HepG2 (cell line): ENCODE data around the gene GPR61. TPM values are rescaled to one million over a fixed set of nuclear protein-coding genes. Genes with fewer than 3 reads are reported as not detected.

Source experiments
- EEA1 ChIP-seq: sonication (generic); formaldehyde crosslinking; IDR thresholded peaks from 2 replicates; pipeline ENCODE4 v1.5.1; 2020; ENCODE audit warnings: mild to moderate bottlenecking, missing genetic modification reagents, borderline replicate concordance
- GATAD2A ChIP-seq: IDR thresholded peaks from 2 replicates; pipeline ENCODE4 v1.6.1; 2016
- HNRNPLL ChIP-seq: fragments of 200-400 bp; formaldehyde crosslinking; IDR thresholded peaks from 2 replicates; pipeline ENCODE4 v1.6.1; 2017; ENCODE audit warnings: mild to moderate bottlenecking, low read depth, low read length; ENCODE audit not compliant: poor library complexity, severe bottlenecking
- KDM4B ChIP-seq: sonication (generic); formaldehyde crosslinking; IDR thresholded peaks from 2 replicates; pipeline ENCODE4 v1.4.0; 2020; ENCODE audit warnings: missing genetic modification reagents
- KMT2A ChIP-seq: sonication (generic); formaldehyde crosslinking; IDR thresholded peaks from 2 replicates; pipeline ENCODE4 v1.4.0; 2020; ENCODE audit warnings: missing genetic modification reagents
- MIXL1 ChIP-seq: IDR thresholded peaks from 2 replicates; pipeline ENCODE4 v1.6.1; 2016
- NRL ChIP-seq: sonication (generic); formaldehyde crosslinking; IDR thresholded peaks from 2 replicates; pipeline ENCODE4 v1.5.0; 2020; ENCODE audit warnings: missing genetic modification reagents, mild to moderate bottlenecking, moderate library complexity, borderline replicate concordance
- SKIL ChIP-seq: sonication (generic); formaldehyde crosslinking; IDR thresholded peaks from 2 replicates; pipeline ENCODE4 v1.8.0; 2022; ENCODE audit warnings: missing genetic modification reagents, mild to moderate bottlenecking, moderate library complexity, borderline replicate concordance
- SNAPC2 ChIP-seq: sonication (generic); formaldehyde crosslinking; IDR thresholded peaks from 2 replicates; pipeline ENCODE4 v1.8.1; 2022; ENCODE audit warnings: mild to moderate bottlenecking, missing genetic modification reagents
- SP1 ChIP-seq, 2 experiments: fragments of 450-650 bp in 1 of 2; sonication (generic) in 1 of 2; formaldehyde crosslinking in 1 of 2; IDR thresholded peaks; 2 replicates each; pipeline versions ENCODE4 v1.4.0 to v1.6.1; 2016 to 2020; ENCODE audit warnings: missing genetic modification reagents in 1 of 2
- ZNF275 ChIP-seq: sonication (generic); formaldehyde crosslinking; IDR thresholded peaks from 2 replicates; pipeline ENCODE4 v1.8.0; 2022; ENCODE audit warnings: missing genetic modification reagents, mild to moderate bottlenecking, inconsistent platforms, borderline replicate concordance
- ZNF556 ChIP-seq: sonication (generic); formaldehyde crosslinking; IDR thresholded peaks from 2 replicates; pipeline ENCODE4 v1.4.0; 2020; ENCODE audit warnings: mild to moderate bottlenecking, missing genetic modification reagents, borderline replicate concordance
- ZNF646 ChIP-seq: sonication (generic); formaldehyde crosslinking; IDR thresholded peaks from 2 replicates; pipeline ENCODE4 v1.9.0; 2021; ENCODE audit warnings: mild to moderate bottlenecking, missing genetic modification reagents
- ZNF772 ChIP-seq: sonication (generic); formaldehyde crosslinking; IDR thresholded peaks from 2 replicates; pipeline ENCODE4 v1.5.0; 2020; ENCODE audit warnings: mild to moderate bottlenecking, missing genetic modification reagents
- ZNF782 ChIP-seq: sonication (generic); formaldehyde crosslinking; IDR thresholded peaks from 2 replicates; pipeline ENCODE4 v1.4.0; 2020; ENCODE audit warnings: missing genetic modification reagents, mild to moderate bottlenecking, borderline replicate concordance
- ZNF879 ChIP-seq: sonication (generic); formaldehyde crosslinking; IDR thresholded peaks from 2 replicates; pipeline ENCODE4 v1.8.1; 2023; ENCODE audit warnings: missing genetic modification reagents
- polyA plus RNA-seq, 8 experiments: library from polyadenylated mRNA; depleted of rRNA in 3 of 8; stranded (reverse) in 7 of 8; unstranded in 1 of 8; fragments of >200 nt; fragmentation: Illumina TruSeq in 4 of 8; extraction: Trizol in 4 of 8; gene quantifications; 2 replicates each; pipeline versions ENCODE4 v1.2.1 to v1.2.3, GENCODE V29; 2011 to 2016; ENCODE audit warnings: low read depth in 4 of 8, missing spikeins in 1 of 8, mixed read lengths in 1 of 8; ENCODE audit not compliant: insufficient read depth in 1 of 8
- total RNA-seq, 5 experiments: library from RNA; depleted of rRNA; stranded (reverse); fragments of >200 nt; fragmentation: Illumina TruSeq; extraction: Trizol; gene quantifications; 2 replicates each; pipeline ENCODE4 v1.2.3, GENCODE V29; 2016; ENCODE audit warnings: low read depth in 1 of 5

The GPR61 gene
- total and polyA plus RNA-seq, 2 of the 13 experiments (the other 11 are each of a cell fraction or from before 2014, with no cell fraction given), result not detected

GRCh38 chr1:109493805-109494539 lies 45.7 kb upstream of the GPR61 start, which contains the start of gene CYB561D1 (continued):
- TF ChIP-seq NRL (peak; percentile 58; the same call in 1 of the 2 replicates), ZNF772 (peak; percentile 32; the same call in 1 of the 2 replicates), ZNF556 (CRISPR knock-in tag) (0 out of 2 replicates have a peak, but pooled peaks have one; percentile 57), ZNF879 (CRISPR knock-in tag) (no peak), SP1 (IDR thresholded peaks at IDR 0.05) (no peak), SP1 (CRISPR knock-in tag; IDR thresholded peaks at IDR 0.05) (peak; percentile 72; the same call in 1 of the 2 replicates), KMT2A (CRISPR knock-in tag) (peak; percentile 64; the same call in 1 of the 2 replicates), HNRNPLL (peak; percentile 86), ZNF782 (no peak), SNAPC2 (CRISPR knock-in tag) (peak; percentile 75), ZNF646 (CRISPR knock-in tag) (0 out of 2 replicates have a peak, but pooled peaks have one; percentile 39), GATAD2A (CRISPR knock-in tag) (peak; percentile 21; the same call in 1 of the 2 replicates), KDM4B (CRISPR knock-in tag) (no peak), SKIL (peak; percentile 59; the same call in 1 of the 2 replicates), MIXL1 (CRISPR knock-in tag) (peak; percentile 19; the same call in 1 of the 2 replicates), ZNF275 (CRISPR knock-in tag) (no peak; the same call in 1 of the 2 replicates), EEA1 (0 out of 2 replicates have a peak, but pooled peaks have one; percentile 47)
